ENCODE data around the gene SEPTIN1.

DNA sequence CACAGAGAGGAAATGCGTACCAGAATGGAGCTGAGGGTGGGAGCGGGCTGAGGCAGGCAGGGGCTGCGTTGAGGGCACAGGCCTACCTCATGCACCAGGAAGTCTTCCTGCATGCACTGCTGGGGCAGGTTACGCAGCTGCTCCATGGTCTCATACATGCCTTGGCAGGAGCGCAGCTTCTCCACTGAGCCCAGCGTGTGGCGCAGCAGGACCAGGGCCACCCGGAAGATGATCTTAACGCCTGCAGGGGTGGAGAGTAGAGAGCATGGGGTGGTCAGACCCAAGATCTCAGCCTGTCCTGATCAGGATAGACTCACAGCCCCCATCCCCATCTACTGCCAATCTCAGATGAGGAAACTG, 23.8 kb downstream of the SEPTIN1 start:
- TF ChIP-seq, protein P1, sequence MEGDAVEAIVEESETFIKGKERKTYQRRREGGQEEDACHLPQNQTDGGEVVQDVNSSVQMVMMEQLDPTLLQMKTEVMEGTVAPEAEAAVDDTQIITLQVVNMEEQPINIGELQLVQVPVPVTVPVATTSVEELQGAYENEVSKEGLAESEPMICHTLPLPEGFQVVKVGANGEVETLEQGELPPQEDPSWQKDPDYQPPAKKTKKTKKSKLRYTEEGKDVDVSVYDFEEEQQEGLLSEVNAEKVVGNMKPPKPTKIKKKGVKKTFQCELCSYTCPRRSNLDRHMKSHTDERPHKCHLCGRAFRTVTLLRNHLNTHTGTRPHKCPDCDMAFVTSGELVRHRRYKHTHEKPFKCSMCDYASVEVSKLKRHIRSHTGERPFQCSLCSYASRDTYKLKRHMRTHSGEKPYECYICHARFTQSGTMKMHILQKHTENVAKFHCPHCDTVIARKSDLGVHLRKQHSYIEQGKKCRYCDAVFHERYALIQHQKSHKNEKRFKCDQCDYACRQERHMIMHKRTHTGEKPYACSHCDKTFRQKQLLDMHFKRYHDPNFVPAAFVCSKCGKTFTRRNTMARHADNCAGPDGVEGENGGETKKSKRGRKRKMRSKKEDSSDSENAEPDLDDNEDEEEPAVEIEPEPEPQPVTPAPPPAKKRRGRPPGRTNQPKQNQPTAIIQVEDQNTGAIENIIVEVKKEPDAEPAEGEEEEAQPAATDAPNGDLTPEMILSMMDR (conservative IDR thresholded peaks at IDR 0.05; ENCODE audit: low read depth, low read length) = no peak
- no peak for TF ChIP-seq NFE2L2 (IDR thresholded peaks at IDR 0.05; ENCODE audit: low read depth, low read length)
- no peak for TF ChIP-seq POLR2A (IDR thresholded peaks at IDR 0.05; ENCODE audit: low read depth, low read length)
- TF ChIP-seq RCOR1 (IDR thresholded peaks at IDR 0.05; ENCODE audit: insufficient replicate concordance, low read length) = no peak
- TF ChIP-seq RFX5 (IDR thresholded peaks at IDR 0.05; ENCODE audit: low read depth, low read length) = no peak
- TF ChIP-seq ELK1 (IDR thresholded peaks at IDR 0.05; ENCODE audit: borderline replicate concordance, low read depth, low read length) = no peak
- no peak for TF ChIP-seq MAFK (IDR thresholded peaks at IDR 0.05; ENCODE audit: low read depth, low read length)
- TF ChIP-seq, protein P2, sequence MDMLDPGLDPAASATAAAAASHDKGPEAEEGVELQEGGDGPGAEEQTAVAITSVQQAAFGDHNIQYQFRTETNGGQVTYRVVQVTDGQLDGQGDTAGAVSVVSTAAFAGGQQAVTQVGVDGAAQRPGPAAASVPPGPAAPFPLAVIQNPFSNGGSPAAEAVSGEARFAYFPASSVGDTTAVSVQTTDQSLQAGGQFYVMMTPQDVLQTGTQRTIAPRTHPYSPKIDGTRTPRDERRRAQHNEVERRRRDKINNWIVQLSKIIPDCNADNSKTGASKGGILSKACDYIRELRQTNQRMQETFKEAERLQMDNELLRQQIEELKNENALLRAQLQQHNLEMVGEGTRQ (IDR thresholded peaks at IDR 0.05; ENCODE audit: low read depth, low read length) = no peak
- no peak for TF ChIP-seq CHD1 (IDR thresholded peaks at IDR 0.05; ENCODE audit: low read depth, low read length)
- TF ChIP-seq CEBPB (IDR thresholded peaks at IDR 0.05; ENCODE audit: low read depth, low read length) = no peak

Data from IMR-90 (cell line).